Peyer's patch (tissue), 4 donors: Measurements from ENCODE around the gene RINL. TPM values are rescaled to one million over a fixed set of nuclear protein-coding genes. Genes with fewer than 3 reads are reported as not detected.
A peak's percentile ranks its signal among the peaks of the same experiment; 100 is the strongest.
"Not testable (repeated sequence)": the region's sequence is repeated elsewhere in the genome, so short reads cannot be mapped to it uniquely, and the experiment has no call there.

ENCODE experiments used
- DNase-seq, 3 donors: peaks; one replicate each; pipeline ENCODE4 v3.0.0-alpha.2; 2017 to 2019
- H3K27ac ChIP-seq, 4 donors: fragments of 200-600 bp; sonication (generic); one replicate each; pipeline ENCODE4 v1.5.1; 2016 to 2019
- H3K27me3 ChIP-seq, 2 donors: fragments of 200-600 bp; sonication (generic); one replicate each; pipeline ENCODE4 v1.5.1; 2019
- H3K36me3 ChIP-seq, 3 donors: fragments of 200-600 bp; sonication (generic); one replicate each; pipeline ENCODE4 v1.5.1; 2016 to 2019
- H3K4me1 ChIP-seq, 4 donors: fragments of 200-600 bp; sonication (generic); one replicate each; pipeline ENCODE4 v1.5.1; 2016 to 2019
- H3K4me3 ChIP-seq, 4 donors: fragments of 200-600 bp; sonication (generic); 1 replicate in 3 of 4; 2 replicates in 1 of 4; pipeline ENCODE4 v1.5.1; 2016 to 2019; ENCODE audit warnings: mild to moderate bottlenecking in 1 of 4
- H3K9me3 ChIP-seq, 4 donors: fragments of 200-600 bp; sonication (generic); one replicate each; pipeline ENCODE4 v1.5.1; 2016 to 2019; ENCODE audit warnings: mild to moderate bottlenecking in 1 of 4
- POLR2A ChIP-seq, 2 donors: fragments of 450-650 bp; IDR thresholded peaks; one replicate each; pipeline ENCODE4 v1.5.1; 2017; ENCODE audit warnings: antibody characterized with exemption in 2 of 2, mild to moderate bottlenecking in 2 of 2, moderate library complexity in 2 of 2
- total RNA-seq, 4 donors: library from RNA; depleted of rRNA; stranded (reverse); fragments of >200 nt; gene quantifications; one replicate each; pipeline ENCODE4 v1.1.0, GENCODE V29; 2016
- TF ChIP-seq, protein P1 (sequence below), 6 experiments: fragments of 450-650 bp in 4 of 6; fragments of 200-600 bp in 2 of 6; sonication (generic) in 1 of 6; IDR thresholded peaks; one replicate each; pipeline ENCODE4 v1.5.1; 2017 to 2019; ENCODE audit warnings: antibody characterized with exemption in 6 of 6, mild to moderate bottlenecking in 3 of 6, moderate library complexity in 1 of 6

RINL gene
- total RNA-seq, 4 donors from 2014 or later = 4.6 to 22.3 (median 7.2) TPM

DNA sequence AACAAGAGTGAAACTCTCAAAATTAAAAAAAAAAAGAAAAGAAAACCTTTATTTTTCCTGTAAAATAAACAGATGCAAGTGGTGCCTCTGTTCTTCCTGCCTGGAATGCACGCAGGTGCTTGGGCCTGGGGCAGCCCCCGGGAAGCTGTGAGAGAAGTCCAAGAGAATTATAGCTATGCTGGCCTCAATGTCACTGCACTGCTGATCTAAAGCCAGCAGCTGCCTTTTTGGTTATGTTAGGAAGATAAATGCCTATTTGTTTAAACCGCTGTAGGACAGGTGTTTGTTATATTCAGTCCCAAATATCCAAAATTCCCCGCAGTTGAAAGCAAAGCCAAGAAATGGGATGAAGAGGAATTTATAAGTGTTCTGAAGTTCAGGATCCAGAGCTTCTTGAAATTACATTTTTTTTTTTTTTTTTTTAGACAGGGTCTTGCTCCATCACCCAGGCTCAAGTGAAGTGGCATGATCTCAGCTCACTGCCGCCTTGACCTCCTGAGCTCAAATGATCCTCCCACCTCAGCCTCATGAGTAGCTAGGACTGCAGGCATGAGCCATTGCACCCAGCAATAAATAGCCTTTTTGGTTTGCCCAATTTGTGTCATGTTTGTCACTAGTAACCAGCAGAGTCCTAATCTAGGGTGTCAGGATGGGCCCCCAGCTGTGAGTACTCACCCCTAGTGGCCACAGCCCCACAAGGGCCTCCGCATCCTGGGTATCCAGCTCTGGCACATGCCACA lies 2.2 kb downstream of the RINL start:
- TF ChIP-seq POLR2A (IDR thresholded peaks at IDR 0.05) = no peak
- TF ChIP-seq, protein P1, sequence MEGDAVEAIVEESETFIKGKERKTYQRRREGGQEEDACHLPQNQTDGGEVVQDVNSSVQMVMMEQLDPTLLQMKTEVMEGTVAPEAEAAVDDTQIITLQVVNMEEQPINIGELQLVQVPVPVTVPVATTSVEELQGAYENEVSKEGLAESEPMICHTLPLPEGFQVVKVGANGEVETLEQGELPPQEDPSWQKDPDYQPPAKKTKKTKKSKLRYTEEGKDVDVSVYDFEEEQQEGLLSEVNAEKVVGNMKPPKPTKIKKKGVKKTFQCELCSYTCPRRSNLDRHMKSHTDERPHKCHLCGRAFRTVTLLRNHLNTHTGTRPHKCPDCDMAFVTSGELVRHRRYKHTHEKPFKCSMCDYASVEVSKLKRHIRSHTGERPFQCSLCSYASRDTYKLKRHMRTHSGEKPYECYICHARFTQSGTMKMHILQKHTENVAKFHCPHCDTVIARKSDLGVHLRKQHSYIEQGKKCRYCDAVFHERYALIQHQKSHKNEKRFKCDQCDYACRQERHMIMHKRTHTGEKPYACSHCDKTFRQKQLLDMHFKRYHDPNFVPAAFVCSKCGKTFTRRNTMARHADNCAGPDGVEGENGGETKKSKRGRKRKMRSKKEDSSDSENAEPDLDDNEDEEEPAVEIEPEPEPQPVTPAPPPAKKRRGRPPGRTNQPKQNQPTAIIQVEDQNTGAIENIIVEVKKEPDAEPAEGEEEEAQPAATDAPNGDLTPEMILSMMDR (IDR thresholded peaks at IDR 0.05) = no peak
- Histone ChIP-seq H3K27me3 (no peaks in the 10 kb centered on the region), H3K27ac (no peak overlapping the region), H3K4me1 (peaks cover 7 to 22% (median 17%) of the 10 kb centered on the region in 4 donors), H3K36me3 (peaks cover 0 to 14% (median 0%) of the 10 kb centered on the region in 3 donors), H3K4me3 (no peak overlapping the region), H3K9me3 (no peaks in the 10 kb centered on the region)
- no peak for DNase-seq

DNA sequence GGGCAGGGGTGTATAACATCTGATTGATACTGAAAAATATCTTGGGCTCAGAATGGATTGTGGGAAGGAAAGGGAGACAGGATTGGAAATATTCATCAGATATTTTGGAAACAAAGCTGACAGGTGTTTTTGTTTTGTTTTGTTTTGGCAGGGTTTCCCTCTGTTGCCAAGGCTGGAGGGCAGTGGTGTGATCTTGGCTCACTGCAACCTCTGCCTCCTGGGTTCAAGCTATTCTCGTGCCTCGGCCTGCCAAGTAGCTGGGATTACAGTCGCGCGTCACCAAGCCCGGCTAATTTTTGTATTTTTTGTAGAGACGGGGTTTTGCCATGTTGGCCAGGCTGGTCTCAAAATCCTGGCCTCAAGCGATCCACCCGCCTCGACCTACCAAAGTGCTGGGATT lies 4.7 kb downstream of the RINL start:
- DNase-seq, H3K9me3 ChIP-seq, H3K36me3 ChIP-seq, H3K4me3 ChIP-seq, H3K27me3 ChIP-seq, H3K27ac ChIP-seq: not testable (repeated sequence)
- peaks cover 0 to 17% (median 8%) of the 10 kb centered on the region in 4 donors for H3K4me1 ChIP-seq

DNA sequence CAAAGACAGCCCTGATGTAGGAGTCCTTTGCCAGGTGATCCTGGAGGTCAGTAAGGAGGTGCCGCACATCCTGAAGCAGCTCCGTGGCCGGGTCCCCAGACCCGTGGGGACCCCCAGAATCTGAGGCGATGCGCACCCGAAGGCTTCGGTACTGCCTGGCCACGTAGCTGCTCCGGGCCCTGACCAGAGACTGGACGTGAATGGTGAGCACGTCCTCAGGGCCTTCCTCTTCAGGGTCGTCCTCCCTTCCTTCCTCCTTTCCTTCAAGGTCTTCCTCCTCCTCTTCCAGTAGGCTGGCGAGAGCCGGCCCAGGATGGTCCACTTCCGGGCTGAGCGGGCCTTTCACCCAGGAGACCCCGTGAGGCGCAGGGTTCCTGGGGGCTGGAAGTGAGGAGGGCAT lies 7.5 kb downstream of the RINL start:
- no peaks in the 10 kb centered on the region for H3K36me3 ChIP-seq
- no peak for TF ChIP-seq POLR2A (IDR thresholded peaks at IDR 0.05)
- TF ChIP-seq, protein P1 (IDR thresholded peaks at IDR 0.05) = no peak
- H3K27ac ChIP-seq = peak overlapping the region; percentile 63 to 92 (median 74)

DNA sequence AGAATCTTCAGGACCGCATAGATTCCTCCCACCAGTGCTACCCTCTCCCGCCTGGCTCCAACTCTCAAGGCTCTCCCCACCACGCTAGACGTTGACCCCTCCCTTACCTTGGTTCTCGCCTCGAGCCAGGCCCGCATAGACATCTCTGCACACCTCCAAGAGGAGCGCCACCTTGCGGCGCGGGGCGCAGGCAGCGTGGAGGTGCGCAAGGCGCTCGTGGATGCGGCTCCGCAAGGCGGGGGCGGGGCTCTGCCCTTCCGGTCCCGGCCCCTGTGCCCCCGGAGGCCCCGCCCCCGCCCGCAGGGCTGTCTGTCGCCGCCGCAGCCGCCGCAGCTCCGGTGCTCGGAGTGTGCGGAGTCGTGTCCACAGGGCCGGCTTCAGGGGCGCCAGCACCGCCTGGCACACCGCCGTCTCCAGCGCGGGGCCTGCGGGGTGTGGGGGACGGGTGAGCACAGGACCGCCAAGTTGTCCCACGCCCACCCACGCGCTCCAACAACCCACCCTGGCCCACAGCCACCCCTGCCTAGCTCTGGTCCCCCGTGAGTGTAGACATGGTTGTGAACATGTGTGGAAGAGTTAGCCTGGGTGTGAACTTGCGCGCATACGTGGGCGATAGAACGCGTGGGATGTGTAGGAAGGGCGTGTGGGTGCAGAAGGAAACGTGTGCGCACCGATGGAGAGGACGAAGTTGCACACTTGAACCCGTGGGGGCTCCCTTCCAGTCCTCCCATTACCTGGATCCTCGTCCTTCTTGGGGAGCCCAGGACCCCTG lies 8.1 kb downstream of the RINL start:
- DNase-seq = peak; percentile 86 to 98 (median 96)
- H3K27me3 ChIP-seq = no peaks in the 10 kb centered on the region
- H3K4me1 ChIP-seq = peaks cover 0 to 12% (median 11%) of the 10 kb centered on the region in 4 donors
- H3K4me3 ChIP-seq = peak overlapping the region; percentile 47 to 56 (median 50)
- H3K27ac ChIP-seq = peak overlapping the region; percentile 63 to 92 (median 74)
- TF ChIP-seq, protein P1 (IDR thresholded peaks at IDR 0.05) = peak; percentile 75 to 97 (median 94)
- TF ChIP-seq POLR2A (IDR thresholded peaks at IDR 0.05) = peak in 1 of 2 donors; percentile 18
- no peaks in the 10 kb centered on the region for H3K36me3 ChIP-seq
- no peaks in the 10 kb centered on the region for H3K9me3 ChIP-seq

More for the DNA sequence above, 7.5 kb downstream of the RINL start:
- no peak for DNase-seq
- Histone ChIP-seq H3K9me3 (no peaks in the 10 kb centered on the region), H3K4me1 (peaks cover 0 to 10% (median 7%) of the 10 kb centered on the region in 4 donors), H3K4me3 (peak overlapping the region in 1 of 4 donors; percentile 50), H3K27me3 (no peaks in the 10 kb centered on the region)

DNA sequence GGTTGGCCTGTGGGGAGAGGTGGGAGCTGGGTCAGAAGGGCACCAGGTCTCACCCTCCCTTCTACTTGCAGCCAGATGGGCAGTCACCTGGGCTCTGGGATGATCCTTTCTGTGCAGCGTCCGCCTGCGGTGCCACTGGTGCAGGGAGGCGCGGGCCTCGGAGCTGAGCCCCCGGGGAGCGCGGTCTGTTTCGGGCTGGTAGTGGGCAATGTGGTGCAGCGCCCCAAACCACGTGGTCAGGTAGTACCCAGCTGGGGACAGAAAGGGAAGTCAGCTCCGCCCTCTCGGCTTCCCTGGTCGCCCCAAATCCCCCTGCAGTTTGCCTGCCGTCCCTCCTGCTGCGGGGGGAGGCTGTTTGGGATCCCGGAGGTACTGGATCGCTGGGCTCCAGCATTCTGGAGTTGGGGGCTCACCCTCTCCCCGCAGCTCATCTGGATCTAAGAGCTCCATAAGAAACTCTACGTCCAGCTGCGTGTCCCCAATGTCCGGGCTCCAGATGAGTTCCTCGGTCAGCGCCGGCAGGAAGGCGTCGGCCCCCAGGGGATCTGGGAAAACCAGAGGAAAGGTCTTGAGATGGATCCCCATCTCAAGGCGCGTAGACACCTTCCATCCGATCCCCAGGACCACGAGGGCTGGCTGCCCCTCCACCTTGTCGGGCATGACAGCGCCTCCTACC lies 8.8 kb downstream of the RINL start:
- Histone ChIP-seq H3K27ac (peak overlapping the region; percentile 63 to 92 (median 74)), H3K9me3 (no peaks in the 10 kb centered on the region), H3K27me3 (no peaks in the 10 kb centered on the region), H3K4me3 (peak overlapping the region; percentile 47 to 56 (median 50)), H3K4me1 (peaks cover 3 to 17% (median 11%) of the 10 kb centered on the region in 4 donors), H3K36me3 (no peaks in the 10 kb centered on the region)
- TF ChIP-seq, protein P1 (IDR thresholded peaks at IDR 0.05) = no peak
- TF ChIP-seq POLR2A (IDR thresholded peaks at IDR 0.05) = no peak
- DNase-seq = peak in 2 of 3 donors; percentile 82
